Measurements from ENCODE around the gene FRRS1. TPM values are rescaled to one million over a fixed set of nuclear protein-coding genes. Genes with fewer than 3 reads are reported as not detected.

FRRS1 gene
- polyA plus RNA-seq, 1 donor from 2014 or later = not detected

DNA sequence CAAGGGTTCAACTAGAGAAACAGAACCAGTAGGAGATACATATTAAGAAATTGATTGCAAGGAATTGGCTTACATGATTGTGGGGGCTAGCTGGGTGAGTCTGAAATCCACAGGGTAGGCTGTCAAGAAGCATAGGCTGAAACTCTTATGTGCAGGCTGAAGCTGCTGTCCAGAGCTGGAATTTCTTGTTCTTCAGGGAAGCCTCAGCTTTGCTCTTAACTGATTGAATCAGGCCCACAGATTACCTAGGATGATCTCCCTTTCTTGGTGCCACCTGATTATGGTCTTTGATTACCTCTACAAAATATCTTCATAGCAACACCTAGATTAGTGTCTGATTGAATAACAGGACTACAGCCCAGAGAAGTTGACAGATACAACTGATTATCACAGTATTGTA is 22.5 kb upstream of the FRRS1 start:
- Histone ChIP-seq H3K79me2 (replicated peaks; ENCODE audit: insufficient read depth, low read length) (no peaks in the 10 kb centered on the region), H4K20me1 (ENCODE audit: insufficient read depth) (no peaks in the 10 kb centered on the region), H3K27ac (ENCODE audit: low read length) (no peak overlapping the region), H2AFZ (ENCODE audit: low read depth, low read length) (no peak overlapping the region), H3K9ac (ENCODE audit: low read length) (no peak overlapping the region), H3K9me2 (ENCODE audit: insufficient read depth, low read length) (no peaks in the 10 kb centered on the region), H3K36me3 (ENCODE audit: insufficient read depth, low read length) (no peaks in the 10 kb centered on the region), H3K27me3 (ENCODE audit: insufficient read depth, low read depth, low read length) (no peaks in the 10 kb centered on the region), H3F3A (ENCODE audit: insufficient read depth, low read length, poor library complexity, severe bottlenecking) (no peaks in the 10 kb centered on the region), H3K4me2 (ENCODE audit: low read length) (no peak overlapping the region), H3K4me3 (ENCODE audit: low read length) (no peak overlapping the region), H3K9me3 (ENCODE audit: low read length) (no peaks in the 10 kb centered on the region)
- no peak for TF ChIP-seq POLR2AphosphoS5 (IDR thresholded peaks at IDR 0.05)
- TF ChIP-seq SMC3 (conservative IDR thresholded peaks at IDR 0.05; ENCODE audit: poor library complexity) = no peak
- TF ChIP-seq, protein P1, sequence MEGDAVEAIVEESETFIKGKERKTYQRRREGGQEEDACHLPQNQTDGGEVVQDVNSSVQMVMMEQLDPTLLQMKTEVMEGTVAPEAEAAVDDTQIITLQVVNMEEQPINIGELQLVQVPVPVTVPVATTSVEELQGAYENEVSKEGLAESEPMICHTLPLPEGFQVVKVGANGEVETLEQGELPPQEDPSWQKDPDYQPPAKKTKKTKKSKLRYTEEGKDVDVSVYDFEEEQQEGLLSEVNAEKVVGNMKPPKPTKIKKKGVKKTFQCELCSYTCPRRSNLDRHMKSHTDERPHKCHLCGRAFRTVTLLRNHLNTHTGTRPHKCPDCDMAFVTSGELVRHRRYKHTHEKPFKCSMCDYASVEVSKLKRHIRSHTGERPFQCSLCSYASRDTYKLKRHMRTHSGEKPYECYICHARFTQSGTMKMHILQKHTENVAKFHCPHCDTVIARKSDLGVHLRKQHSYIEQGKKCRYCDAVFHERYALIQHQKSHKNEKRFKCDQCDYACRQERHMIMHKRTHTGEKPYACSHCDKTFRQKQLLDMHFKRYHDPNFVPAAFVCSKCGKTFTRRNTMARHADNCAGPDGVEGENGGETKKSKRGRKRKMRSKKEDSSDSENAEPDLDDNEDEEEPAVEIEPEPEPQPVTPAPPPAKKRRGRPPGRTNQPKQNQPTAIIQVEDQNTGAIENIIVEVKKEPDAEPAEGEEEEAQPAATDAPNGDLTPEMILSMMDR (IDR thresholded peaks at IDR 0.05; ENCODE audit: poor library complexity, severe bottlenecking) = no peak
- TF ChIP-seq EP300 (conservative IDR thresholded peaks at IDR 0.05; ENCODE audit: poor library complexity, severe bottlenecking) = no peak
- TF ChIP-seq RAD21 (conservative IDR thresholded peaks at IDR 0.05) = no peak
- TF ChIP-seq TAF1 (IDR thresholded peaks at IDR 0.05; ENCODE audit: low read depth) = no peak
- TF ChIP-seq MXI1 (conservative IDR thresholded peaks at IDR 0.05; ENCODE audit: poor library complexity, severe bottlenecking) = no peak
- no peak for TF ChIP-seq EZH2 (IDR thresholded peaks at IDR 0.05; ENCODE audit: borderline replicate concordance, insufficient read depth, low read length, poor library complexity, severe bottlenecking)
- TF ChIP-seq, protein P2, sequence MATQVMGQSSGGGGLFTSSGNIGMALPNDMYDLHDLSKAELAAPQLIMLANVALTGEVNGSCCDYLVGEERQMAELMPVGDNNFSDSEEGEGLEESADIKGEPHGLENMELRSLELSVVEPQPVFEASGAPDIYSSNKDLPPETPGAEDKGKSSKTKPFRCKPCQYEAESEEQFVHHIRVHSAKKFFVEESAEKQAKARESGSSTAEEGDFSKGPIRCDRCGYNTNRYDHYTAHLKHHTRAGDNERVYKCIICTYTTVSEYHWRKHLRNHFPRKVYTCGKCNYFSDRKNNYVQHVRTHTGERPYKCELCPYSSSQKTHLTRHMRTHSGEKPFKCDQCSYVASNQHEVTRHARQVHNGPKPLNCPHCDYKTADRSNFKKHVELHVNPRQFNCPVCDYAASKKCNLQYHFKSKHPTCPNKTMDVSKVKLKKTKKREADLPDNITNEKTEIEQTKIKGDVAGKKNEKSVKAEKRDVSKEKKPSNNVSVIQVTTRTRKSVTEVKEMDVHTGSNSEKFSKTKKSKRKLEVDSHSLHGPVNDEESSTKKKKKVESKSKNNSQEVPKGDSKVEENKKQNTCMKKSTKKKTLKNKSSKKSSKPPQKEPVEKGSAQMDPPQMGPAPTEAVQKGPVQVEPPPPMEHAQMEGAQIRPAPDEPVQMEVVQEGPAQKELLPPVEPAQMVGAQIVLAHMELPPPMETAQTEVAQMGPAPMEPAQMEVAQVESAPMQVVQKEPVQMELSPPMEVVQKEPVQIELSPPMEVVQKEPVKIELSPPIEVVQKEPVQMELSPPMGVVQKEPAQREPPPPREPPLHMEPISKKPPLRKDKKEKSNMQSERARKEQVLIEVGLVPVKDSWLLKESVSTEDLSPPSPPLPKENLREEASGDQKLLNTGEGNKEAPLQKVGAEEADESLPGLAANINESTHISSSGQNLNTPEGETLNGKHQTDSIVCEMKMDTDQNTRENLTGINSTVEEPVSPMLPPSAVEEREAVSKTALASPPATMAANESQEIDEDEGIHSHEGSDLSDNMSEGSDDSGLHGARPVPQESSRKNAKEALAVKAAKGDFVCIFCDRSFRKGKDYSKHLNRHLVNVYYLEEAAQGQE (IDR thresholded peaks at IDR 0.05; ENCODE audit: borderline replicate concordance) = no peak

DNA sequence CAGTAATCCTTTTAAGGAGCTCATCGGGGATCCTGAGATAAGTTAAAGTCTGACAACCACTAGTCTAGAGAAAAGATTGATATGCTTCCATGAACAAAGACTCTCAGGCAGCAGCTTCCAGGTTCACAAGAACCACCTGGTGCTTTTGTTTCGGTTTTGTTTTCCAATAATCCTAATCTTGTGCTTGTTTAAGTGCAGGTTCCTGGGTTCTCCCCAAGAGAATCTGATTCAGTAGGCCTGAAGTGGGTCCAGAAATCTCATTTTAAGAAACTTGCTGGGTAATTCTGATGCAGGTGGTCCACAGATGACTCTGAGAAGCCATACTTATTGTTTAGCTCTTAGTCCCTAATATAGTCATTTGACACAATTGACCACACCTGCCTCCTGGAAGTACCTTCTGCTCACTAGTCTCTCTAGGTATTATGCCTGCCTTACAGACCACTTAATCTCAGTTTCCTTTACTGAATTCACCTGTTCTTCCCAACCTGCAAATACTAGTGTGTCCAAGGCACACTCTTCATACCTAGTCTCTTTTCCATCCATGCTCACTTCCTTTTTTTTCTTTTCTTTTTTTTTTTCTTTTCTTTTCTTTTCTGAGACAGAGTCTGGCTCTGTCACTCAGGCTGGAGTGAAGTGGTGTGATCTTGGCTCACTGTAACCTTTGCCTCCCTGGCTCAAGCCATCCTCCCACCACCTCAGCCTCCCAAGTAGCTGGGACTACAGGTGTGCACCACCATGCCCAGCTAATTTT is 20.5 kb upstream of the FRRS1 start:
- Histone ChIP-seq H3K9me2 (ENCODE audit: insufficient read depth, low read length) (no peaks in the 10 kb centered on the region), H4K20me1 (ENCODE audit: insufficient read depth) (no peaks in the 10 kb centered on the region), H3K27ac (ENCODE audit: low read length) (no peak overlapping the region), H2AFZ (ENCODE audit: low read depth, low read length) (no peak overlapping the region), H3F3A (ENCODE audit: insufficient read depth, low read length, poor library complexity, severe bottlenecking) (no peaks in the 10 kb centered on the region), H3K9me3 (ENCODE audit: low read length) (no peaks in the 10 kb centered on the region), H3K4me3 (ENCODE audit: low read length) (no peak overlapping the region), H3K4me2 (ENCODE audit: low read length) (no peak overlapping the region), H3K9ac (ENCODE audit: low read length) (no peak overlapping the region), H3K27me3 (ENCODE audit: insufficient read depth, low read depth, low read length) (no peaks in the 10 kb centered on the region), H3K79me2 (replicated peaks; ENCODE audit: insufficient read depth, low read length) (no peaks in the 10 kb centered on the region), H3K36me3 (ENCODE audit: insufficient read depth, low read length) (no peaks in the 10 kb centered on the region)
- TF ChIP-seq, protein P2 (IDR thresholded peaks at IDR 0.05; ENCODE audit: borderline replicate concordance) = no peak
- TF ChIP-seq EZH2 (IDR thresholded peaks at IDR 0.05; ENCODE audit: borderline replicate concordance, insufficient read depth, low read length, poor library complexity, severe bottlenecking) (no peak), RAD21 (conservative IDR thresholded peaks at IDR 0.05) (no peak), SMC3 (conservative IDR thresholded peaks at IDR 0.05; ENCODE audit: poor library complexity) (no peak), POLR2AphosphoS5 (IDR thresholded peaks at IDR 0.05) (no peak), TAF1 (IDR thresholded peaks at IDR 0.05; ENCODE audit: low read depth) (no peak), EP300 (conservative IDR thresholded peaks at IDR 0.05; ENCODE audit: poor library complexity, severe bottlenecking) (no peak), MXI1 (conservative IDR thresholded peaks at IDR 0.05; ENCODE audit: poor library complexity, severe bottlenecking) (no peak)
- TF ChIP-seq, protein P1 (IDR thresholded peaks at IDR 0.05; ENCODE audit: poor library complexity, severe bottlenecking) = no peak

Data from neural cell (in vitro differentiated cells).